ENCODE measurements around the gene PLA2G4A.

The PLA2G4A gene

DNA sequence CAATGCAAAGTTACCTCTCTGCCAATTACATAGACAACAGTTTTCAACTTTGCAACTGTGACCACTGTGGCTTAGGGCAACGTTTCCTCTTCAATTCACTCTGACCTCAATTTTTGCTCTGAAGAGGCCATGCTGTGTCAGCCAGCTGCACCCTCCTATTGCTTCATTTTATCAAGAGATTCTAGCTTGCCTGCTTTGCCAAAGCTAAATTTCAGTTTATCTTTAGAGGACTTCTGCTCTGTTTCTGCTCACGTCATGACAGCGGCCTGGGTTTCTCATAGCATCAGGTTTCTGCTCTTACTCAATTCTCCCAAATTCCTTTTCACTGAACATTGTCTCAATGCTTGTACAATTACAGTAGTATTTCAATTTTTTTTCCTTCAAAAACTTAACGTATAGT is 154.6 kb downstream of the PLA2G4A start:
- no peaks in the 10 kb centered on the region for H3F3A ChIP-seq (ENCODE audit: insufficient read depth, low read length)
- H3K27me3 ChIP-seq (ENCODE audit: insufficient read depth, low read length), result no peaks in the 10 kb centered on the region
- no peaks in the 10 kb centered on the region for H4K20me1 ChIP-seq (ENCODE audit: insufficient read depth, low read length)
- H2AFZ ChIP-seq (ENCODE audit: low read length), result no peak overlapping the region
- no peaks in the 10 kb centered on the region for H3K36me3 ChIP-seq (ENCODE audit: insufficient read depth, low read length)
- H3K9me3 ChIP-seq (ENCODE audit: low read length), result no peaks in the 10 kb centered on the region
- H3K4me3 ChIP-seq (ENCODE audit: low read depth, low read length, poor library complexity, severe bottlenecking), result no peak overlapping the region
- TF ChIP-seq, protein P1, sequence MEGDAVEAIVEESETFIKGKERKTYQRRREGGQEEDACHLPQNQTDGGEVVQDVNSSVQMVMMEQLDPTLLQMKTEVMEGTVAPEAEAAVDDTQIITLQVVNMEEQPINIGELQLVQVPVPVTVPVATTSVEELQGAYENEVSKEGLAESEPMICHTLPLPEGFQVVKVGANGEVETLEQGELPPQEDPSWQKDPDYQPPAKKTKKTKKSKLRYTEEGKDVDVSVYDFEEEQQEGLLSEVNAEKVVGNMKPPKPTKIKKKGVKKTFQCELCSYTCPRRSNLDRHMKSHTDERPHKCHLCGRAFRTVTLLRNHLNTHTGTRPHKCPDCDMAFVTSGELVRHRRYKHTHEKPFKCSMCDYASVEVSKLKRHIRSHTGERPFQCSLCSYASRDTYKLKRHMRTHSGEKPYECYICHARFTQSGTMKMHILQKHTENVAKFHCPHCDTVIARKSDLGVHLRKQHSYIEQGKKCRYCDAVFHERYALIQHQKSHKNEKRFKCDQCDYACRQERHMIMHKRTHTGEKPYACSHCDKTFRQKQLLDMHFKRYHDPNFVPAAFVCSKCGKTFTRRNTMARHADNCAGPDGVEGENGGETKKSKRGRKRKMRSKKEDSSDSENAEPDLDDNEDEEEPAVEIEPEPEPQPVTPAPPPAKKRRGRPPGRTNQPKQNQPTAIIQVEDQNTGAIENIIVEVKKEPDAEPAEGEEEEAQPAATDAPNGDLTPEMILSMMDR (IDR thresholded peaks at IDR 0.05; ENCODE audit: low read length), result no peak
- TF ChIP-seq EZH2 (IDR thresholded peaks at IDR 0.05; ENCODE audit: borderline replicate concordance, low read length), result no peak
- H3K9me2 ChIP-seq (ENCODE audit: low read depth, low read length), result no peaks in the 10 kb centered on the region
- H3K27ac ChIP-seq (ENCODE audit: low read depth, low read length, poor library complexity, severe bottlenecking), result no peak overlapping the region
- H3K79me2 ChIP-seq (ENCODE audit: insufficient read depth, low read length), result no peaks in the 10 kb centered on the region
- no peak overlapping the region for H3K4me2 ChIP-seq (ENCODE audit: low read length)
- H3K9ac ChIP-seq (ENCODE audit: low read length), result no peak overlapping the region
- no peaks in the 10 kb centered on the region for H3K4me1 ChIP-seq (ENCODE audit: insufficient read depth, low read length, severe bottlenecking)

DNA sequence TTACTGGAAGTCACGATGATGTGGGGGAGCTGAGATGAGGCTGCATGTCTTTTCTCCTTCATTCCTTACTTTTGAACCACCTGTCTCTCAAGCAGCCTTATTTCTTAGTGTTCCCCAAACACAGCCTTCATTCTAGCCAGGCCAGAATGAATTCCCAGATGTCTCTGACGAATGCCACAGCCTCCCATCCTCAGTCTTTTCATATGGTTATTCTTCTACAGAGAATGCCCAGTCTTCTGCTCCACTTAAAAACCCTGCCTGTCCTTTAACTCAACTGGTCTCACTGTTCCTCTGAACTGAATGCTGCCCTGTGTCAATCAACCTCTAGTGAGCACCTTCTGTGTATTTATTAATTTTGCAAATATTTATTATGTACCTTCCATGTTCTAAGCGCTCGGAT is 156.2 kb downstream of the PLA2G4A start:
- H4K20me1 ChIP-seq (ENCODE audit: insufficient read depth, low read length), result no peaks in the 10 kb centered on the region
- H3K9me3 ChIP-seq (ENCODE audit: low read length), result no peaks in the 10 kb centered on the region
- no peaks in the 10 kb centered on the region for H3F3A ChIP-seq (ENCODE audit: insufficient read depth, low read length)
- no peak overlapping the region for H3K4me2 ChIP-seq (ENCODE audit: low read length)
- H3K36me3 ChIP-seq (ENCODE audit: insufficient read depth, low read length), result no peaks in the 10 kb centered on the region
- no peaks in the 10 kb centered on the region for H3K4me1 ChIP-seq (ENCODE audit: insufficient read depth, low read length, severe bottlenecking)
- no peak for TF ChIP-seq EZH2 (IDR thresholded peaks at IDR 0.05; ENCODE audit: borderline replicate concordance, low read length)
- TF ChIP-seq, protein P1 (IDR thresholded peaks at IDR 0.05; ENCODE audit: low read length), result no peak
- H3K27ac ChIP-seq (ENCODE audit: low read depth, low read length, poor library complexity, severe bottlenecking), result no peak overlapping the region
- H3K9me2 ChIP-seq (ENCODE audit: low read depth, low read length), result no peaks in the 10 kb centered on the region
- H2AFZ ChIP-seq (ENCODE audit: low read length), result no peak overlapping the region
- H3K79me2 ChIP-seq (ENCODE audit: insufficient read depth, low read length), result no peaks in the 10 kb centered on the region
- H3K4me3 ChIP-seq (ENCODE audit: low read depth, low read length, poor library complexity, severe bottlenecking), result no peak overlapping the region
- H3K9ac ChIP-seq (ENCODE audit: low read length), result no peak overlapping the region
- no peaks in the 10 kb centered on the region for H3K27me3 ChIP-seq (ENCODE audit: insufficient read depth, low read length)

DNA sequence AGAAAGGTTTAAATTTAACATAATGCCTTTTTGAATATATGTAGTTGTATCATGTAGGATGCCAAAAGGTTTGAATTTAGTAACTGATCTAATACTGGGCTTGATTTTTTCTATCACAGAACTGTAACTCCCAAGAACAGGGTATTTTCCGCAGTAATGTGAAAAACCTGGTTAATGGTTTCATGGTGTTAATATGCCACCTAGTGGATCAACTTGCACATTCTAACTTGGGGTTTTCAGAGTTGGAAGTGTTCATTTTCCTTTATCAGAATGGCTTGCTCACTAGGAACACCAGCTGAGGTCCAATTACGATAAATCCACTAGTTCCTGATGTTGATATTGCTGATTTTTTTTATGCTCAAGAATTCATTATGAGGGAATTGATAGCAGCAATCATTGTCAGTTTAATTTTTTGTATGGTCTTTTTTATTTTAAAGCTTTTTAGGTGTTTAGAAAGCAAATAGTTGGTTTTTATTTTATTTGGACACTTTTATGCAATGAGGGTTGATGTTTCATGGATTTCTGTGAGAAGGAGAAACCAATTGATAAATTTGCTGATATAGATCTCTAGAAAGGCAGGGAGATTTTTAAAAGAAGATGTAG is 157.2 kb downstream of the PLA2G4A start:
- H3K9me2 ChIP-seq (ENCODE audit: low read depth, low read length), result no peaks in the 10 kb centered on the region
- no peak overlapping the region for H2AFZ ChIP-seq (ENCODE audit: low read length)
- no peaks in the 10 kb centered on the region for H3K4me1 ChIP-seq (ENCODE audit: insufficient read depth, low read length, severe bottlenecking)
- H3K36me3 ChIP-seq (ENCODE audit: insufficient read depth, low read length), result no peaks in the 10 kb centered on the region
- TF ChIP-seq EZH2 (IDR thresholded peaks at IDR 0.05; ENCODE audit: borderline replicate concordance, low read length), result no peak
- TF ChIP-seq, protein P1 (IDR thresholded peaks at IDR 0.05; ENCODE audit: low read length), result peak; percentile 72
- H3K4me3 ChIP-seq (ENCODE audit: low read depth, low read length, poor library complexity, severe bottlenecking), result no peak overlapping the region
- H3F3A ChIP-seq (ENCODE audit: insufficient read depth, low read length), result no peaks in the 10 kb centered on the region
- H3K27ac ChIP-seq (ENCODE audit: low read depth, low read length, poor library complexity, severe bottlenecking), result no peak overlapping the region
- H4K20me1 ChIP-seq (ENCODE audit: insufficient read depth, low read length), result no peaks in the 10 kb centered on the region
- H3K79me2 ChIP-seq (ENCODE audit: insufficient read depth, low read length), result no peaks in the 10 kb centered on the region
- no peaks in the 10 kb centered on the region for H3K9me3 ChIP-seq (ENCODE audit: low read length)
- H3K27me3 ChIP-seq (ENCODE audit: insufficient read depth, low read length), result no peaks in the 10 kb centered on the region
- no peak overlapping the region for H3K4me2 ChIP-seq (ENCODE audit: low read length)
- no peak overlapping the region for H3K9ac ChIP-seq (ENCODE audit: low read length)

All from OCI-LY1 (cell line).